Caco-2 (cell line): ENCODE results near the gene PMEPA1. TPM values are rescaled to one million over a fixed set of nuclear protein-coding genes. Genes with fewer than 3 reads are reported as not detected.
A peak's percentile ranks its signal among the peaks of the same experiment; 100 is the strongest.

Experiments used
- BruUV-seq: library from RNA; stranded (reverse); fragments of 400-500 nt; replicated peaks from 2 replicates; lab custom pipeline; 2021; lab: Mats Ljungman, UMichigan
- CTCF ChIA-PET: fragments of 300-600 bp; sonication (Branson Sonifier 250); formaldehyde crosslinking; loops from one replicate; lab custom pipeline; 2022; ENCODE audit warnings: antibody characterized with exemption; lab: Charles Lee
- POLR2A ChIA-PET: fragments of 300-600 bp; sonication (Branson Sonifier 250); formaldehyde crosslinking; loops from one replicate; lab custom pipeline; 2022; ENCODE audit warnings: antibody characterized with exemption; lab: Charles Lee
- DNase-seq, 2 experiments: peaks; one replicate each; pipeline versions ENCODE4 v3.0.0 to v3.0.0-alpha.2; 2020 to 2022
- H3K27me3 ChIP-seq: replicated peaks from 2 replicates; pipeline ENCODE4 v1.6.0; 2011; ENCODE audit warnings: low read length; ENCODE audit not compliant: control insufficient read depth, insufficient read depth
- H3K36me3 ChIP-seq: 2 replicates; pipeline ENCODE4 v1.5.1; 2011; ENCODE audit warnings: low read length; ENCODE audit not compliant: control insufficient read depth, insufficient read depth
- H3K4me1 ChIP-seq: fragments of 250-450 bp; sonication (Bioruptor Pico); 2 replicates; pipeline ENCODE4 v1.5.1; 2020; ENCODE audit warnings: mild to moderate bottlenecking
- H3K4me3 ChIP-seq: 2 replicates; pipeline ENCODE4 v1.5.1; 2011; ENCODE audit warnings: low read depth, mild to moderate bottlenecking, control low read depth, low read length
- H3K9me3 ChIP-seq: fragments of 250-450 bp; sonication (Bioruptor Pico); 2 replicates; pipeline ENCODE4 v1.5.1; 2020; ENCODE audit warnings: mild to moderate bottlenecking, moderate library complexity
- H3K27ac Mint-ChIP-seq: one replicate; pipeline ENCODE4 v1.8.0; 2022; ENCODE audit warnings: mixed read lengths; ENCODE audit not compliant: unreplicated experiment
- H3K27me3 Mint-ChIP-seq: one replicate; pipeline ENCODE4 v1.8.0; 2022; ENCODE audit warnings: mixed read lengths; ENCODE audit not compliant: insufficient read depth, unreplicated experiment
- H3K36me3 Mint-ChIP-seq: one replicate; pipeline ENCODE4 v1.8.0; 2022; ENCODE audit warnings: mild to moderate bottlenecking, mixed read lengths; ENCODE audit not compliant: insufficient read depth, unreplicated experiment
- H3K4me1 Mint-ChIP-seq: one replicate; pipeline ENCODE4 v1.8.0; 2022; ENCODE audit warnings: low read depth, mixed read lengths; ENCODE audit not compliant: unreplicated experiment
- H3K4me3 Mint-ChIP-seq: one replicate; pipeline ENCODE4 v1.8.0; 2022; ENCODE audit warnings: mild to moderate bottlenecking, moderate library complexity, mixed read lengths; ENCODE audit not compliant: unreplicated experiment
- H3K9me3 Mint-ChIP-seq: one replicate; pipeline ENCODE4 v1.8.0; 2022; ENCODE audit warnings: mixed read lengths; ENCODE audit not compliant: unreplicated experiment
- CTCF ChIP-seq, 2 experiments: fragments of 200-600 bp in 1 of 2; IDR thresholded peaks; 1 replicate in 1 of 2; 2 replicates in 1 of 2; pipeline versions ENCODE4 v1.5.1 to v1.8.0; 2011 to 2022; ENCODE audit warnings: antibody characterized with exemption in 1 of 2, control low read depth in 1 of 2, inconsistent platforms in 1 of 2, low read depth in 1 of 2, low read length in 1 of 2, mild to moderate bottlenecking in 1 of 2, moderate library complexity in 1 of 2; ENCODE audit not compliant: insufficient read depth in 1 of 2, severe bottlenecking in 1 of 2, unreplicated experiment in 1 of 2
- intact Hi-C: fragments of 100-400 bp; cut with micrococcal nuclease; formaldehyde crosslinking; loops from one replicate; pipeline ENCODE4 v1.10.0; 2022; ENCODE audit not compliant: unreplicated experiment
- total RNA-seq: library from RNA; stranded (reverse); gene quantifications from 2 replicates; pipeline ENCODE4 v1.2.3, GENCODE V29; 2022

PMEPA1 gene
- total RNA-seq, 1 experiment from 2014 or later = 3.3 TPM

DNA sequence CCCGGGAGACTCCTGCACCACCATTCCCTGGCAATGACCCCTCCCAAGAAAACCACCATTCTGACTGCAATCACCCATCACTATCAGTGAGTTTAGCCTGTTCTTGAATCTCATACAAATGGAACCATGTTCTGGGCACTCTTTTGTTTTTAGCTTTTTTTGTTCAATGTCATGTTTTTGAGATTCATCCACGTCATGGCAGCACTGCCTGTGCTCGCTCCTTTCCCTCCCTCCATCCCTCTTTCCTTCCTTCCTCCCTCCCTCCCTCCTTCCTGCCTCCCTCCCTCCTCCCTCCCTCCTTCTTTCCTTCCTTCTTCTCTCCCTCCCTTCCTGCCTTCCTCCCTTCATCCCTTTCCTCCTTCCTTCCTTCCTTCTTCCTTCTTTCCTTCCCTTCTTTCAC lies 44.4 kb upstream of the PMEPA1 start:
- TF ChIP-seq CTCF (IDR thresholded peaks at IDR 0.05; ENCODE audit: insufficient read depth in 1 of 2, low read depth in 1 of 2, low read length in 1 of 2, severe bottlenecking in 1 of 2, unreplicated experiment in 1 of 2) = no peak
- peaks cover 23% of the 10 kb centered on the region for H3K27me3 Mint-ChIP-seq
- ChIA-PET POLR2A (no interaction called here), CTCF (no interaction called here)
- no peak overlapping the region for H3K4me3 Mint-ChIP-seq
- Histone ChIP-seq H3K36me3 (no peaks in the 10 kb centered on the region), H3K4me1 (no peaks in the 10 kb centered on the region), H3K9me3 (peaks cover 16% of the 10 kb centered on the region), H3K27me3 (peaks cover 2% of the 10 kb centered on the region), H3K4me3 (no peak overlapping the region)
- intact Hi-C loops = no loop called here
- peak in 1 of 2 experiments; percentile 3 for DNase-seq
- BruUV-seq = no TSS peak
- H3K36me3 Mint-ChIP-seq = no peaks in the 10 kb centered on the region
- no peak overlapping the region for H3K27ac Mint-ChIP-seq
- H3K4me1 Mint-ChIP-seq = no peaks in the 10 kb centered on the region
- peaks cover 6% of the 10 kb centered on the region for H3K9me3 Mint-ChIP-seq

GRCh38 chr20:57753332-57754164 lies 43.7 kb upstream of the PMEPA1 start:
- intact Hi-C loops = no loop called here
- H3K4me1 Mint-ChIP-seq = no peaks in the 10 kb centered on the region
- TF ChIP-seq CTCF (IDR thresholded peaks at IDR 0.05; ENCODE audit: insufficient read depth in 1 of 2, low read depth in 1 of 2, low read length in 1 of 2, severe bottlenecking in 1 of 2, unreplicated experiment in 1 of 2) = no peak
- no peak overlapping the region for H3K27ac Mint-ChIP-seq
- H3K36me3 Mint-ChIP-seq = no peaks in the 10 kb centered on the region
- Histone ChIP-seq H3K4me1 (no peaks in the 10 kb centered on the region; the same call in 1 of the 2 replicates), H3K4me3 (no peak overlapping the region), H3K9me3 (peaks cover 16% of the 10 kb centered on the region), H3K27me3 (peaks cover 2% of the 10 kb centered on the region), H3K36me3 (no peaks in the 10 kb centered on the region)
- no TSS peak for BruUV-seq
- CTCF ChIA-PET = no interaction called here
- peaks cover 28% of the 10 kb centered on the region for H3K27me3 Mint-ChIP-seq
- H3K4me3 Mint-ChIP-seq = no peak overlapping the region
- peak in 1 of 2 experiments; percentile 33 for DNase-seq
- POLR2A ChIA-PET = no interaction called here
- H3K9me3 Mint-ChIP-seq = peaks cover 6% of the 10 kb centered on the region

DNA sequence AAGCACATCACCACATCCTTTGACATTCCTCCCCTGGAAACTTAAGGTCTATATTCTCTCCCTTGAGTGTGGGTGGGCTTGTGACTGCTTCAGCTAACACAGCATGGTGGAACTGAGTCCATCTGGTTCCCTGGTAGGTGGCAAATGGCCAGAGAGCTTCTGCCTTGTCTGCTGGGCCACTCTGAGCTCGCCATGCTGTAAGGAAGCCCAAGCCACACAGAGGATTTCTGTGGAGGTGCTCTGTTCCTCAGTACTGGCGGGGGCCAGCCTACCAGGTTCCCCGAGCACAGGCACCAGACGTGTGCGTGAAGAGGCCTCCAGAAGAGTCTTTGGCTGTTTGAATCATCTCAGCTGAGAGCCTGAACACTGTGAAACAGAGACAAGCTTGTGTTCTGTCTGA lies 41.6 kb upstream of the PMEPA1 start:
- peaks cover 2% of the 10 kb centered on the region for H3K27me3 ChIP-seq
- peaks cover 6% of the 10 kb centered on the region for H3K9me3 Mint-ChIP-seq
- intact Hi-C loops = no loop called here
- no peaks in the 10 kb centered on the region for H3K36me3 ChIP-seq
- BruUV-seq = no TSS peak
- ChIA-PET CTCF (no interaction called here), POLR2A (no interaction called here)
- TF ChIP-seq CTCF (IDR thresholded peaks at IDR 0.05; ENCODE audit: insufficient read depth in 1 of 2, low read depth in 1 of 2, low read length in 1 of 2, severe bottlenecking in 1 of 2, unreplicated experiment in 1 of 2) = no peak
- no peak overlapping the region for H3K4me3 ChIP-seq
- no peaks in the 10 kb centered on the region for H3K36me3 Mint-ChIP-seq
- H3K27ac Mint-ChIP-seq = no peak overlapping the region
- H3K27me3 Mint-ChIP-seq = peaks cover 33% of the 10 kb centered on the region
- H3K4me1 ChIP-seq = no peaks in the 10 kb centered on the region; the same call in 1 of the 2 replicates
- no peak for DNase-seq
- peaks cover 8% of the 10 kb centered on the region; the same call in 1 of the 2 replicates for H3K9me3 ChIP-seq
- H3K4me1 Mint-ChIP-seq = no peaks in the 10 kb centered on the region
- H3K4me3 Mint-ChIP-seq = no peak overlapping the region
